K562 (cell line): ENCODE data around the gene FGFR4. TPM values are rescaled to one million over a fixed set of nuclear protein-coding genes. Genes with fewer than 3 reads are reported as not detected.

Source experiments
- ARID2 ChIP-seq: fragments of 450-650 bp; IDR thresholded peaks from 2 replicates; pipeline ENCODE4 v1.6.1; 2017; ENCODE audit warnings: antibody characterized with exemption, mild to moderate bottlenecking
- GABPA ChIP-seq: fragments of 200-800 bp; sonication (Bioruptor generic); conservative IDR thresholded peaks from 2 replicates; pipeline ENCODE4 v1.6.1; 2016; ENCODE audit warnings: low read depth, missing genetic modification characterization, missing compliant biosample characterization
- HDAC3 ChIP-seq: fragments of 450-650 bp; IDR thresholded peaks from 2 replicates; pipeline ENCODE4 v1.6.1; 2018; ENCODE audit warnings: borderline replicate concordance, mild to moderate bottlenecking, moderate library complexity; ENCODE audit not compliant: partially characterized antibody
- HDAC8 ChIP-seq: fragments of 450-650 bp; IDR thresholded peaks from 2 replicates; pipeline ENCODE4 v1.6.1; 2016; ENCODE audit warnings: mild to moderate bottlenecking, missing genetic modification characterization, moderate library complexity, missing compliant biosample characterization
- PML ChIP-seq: IDR thresholded peaks from 2 replicates; pipeline ENCODE4 v1.6.1; 2012; ENCODE audit warnings: low read length, inconsistent platforms
- POLR2G ChIP-seq: fragments of 200-400 bp; formaldehyde crosslinking; IDR thresholded peaks from 2 replicates; pipeline ENCODE4 v1.6.1; 2017; ENCODE audit warnings: low read depth, mild to moderate bottlenecking, antibody characterized with exemption, low read length, moderate library complexity
- POLR3A ChIP-seq: IDR thresholded peaks from 2 replicates; pipeline ENCODE4 v1.6.1; 2011; ENCODE audit warnings: borderline replicate concordance, mild to moderate bottlenecking, moderate library complexity; ENCODE audit not compliant: insufficient read length, insufficient read depth; ENCODE audit errors: extremely low read depth
- RBM14 ChIP-seq: fragments of 200-400 bp; formaldehyde crosslinking; IDR thresholded peaks from 2 replicates; pipeline ENCODE4 v1.6.1; 2018; ENCODE audit warnings: low read depth, mild to moderate bottlenecking, low read length, moderate library complexity, borderline replicate concordance; ENCODE audit not compliant: insufficient read depth
- RBM15 ChIP-seq: fragments of 200-400 bp; formaldehyde crosslinking; IDR thresholded peaks from 2 replicates; pipeline ENCODE4 v1.6.1; 2018; ENCODE audit warnings: mild to moderate bottlenecking, low read length, moderate library complexity; ENCODE audit not compliant: insufficient read depth
- SP2 ChIP-seq: IDR thresholded peaks from 2 replicates; pipeline ENCODE4 v1.6.1; 2011; ENCODE audit warnings: mild to moderate bottlenecking, low read depth, low read length, moderate library complexity; ENCODE audit not compliant: poor library complexity, severe bottlenecking; ENCODE audit errors: extremely low read depth
- TAF7 ChIP-seq: fragments of 450-650 bp; IDR thresholded peaks from 2 replicates; pipeline ENCODE4 v1.6.1; 2016; ENCODE audit warnings: missing genetic modification characterization, missing compliant biosample characterization
- WHSC1 ChIP-seq: IDR thresholded peaks from one replicate; pipeline ENCODE4 v1.6.1; 2012; ENCODE audit warnings: low read length, control low read depth, inconsistent platforms
- ZBTB7A ChIP-seq: IDR thresholded peaks from 2 replicates; pipeline ENCODE4 v1.6.1; 2011; ENCODE audit warnings: low read depth, mild to moderate bottlenecking, low read length, moderate library complexity, borderline replicate concordance; ENCODE audit not compliant: control insufficient read depth
- ZNF146 ChIP-seq: IDR thresholded peaks from one replicate; pipeline ENCODE4 v1.6.1; 2018; ENCODE audit warnings: missing compliant biosample characterization; ENCODE audit not compliant: unreplicated experiment
- ZNF184 ChIP-seq: sonication (generic); formaldehyde crosslinking; IDR thresholded peaks from 2 replicates; pipeline ENCODE4 v1.5.0; 2020; ENCODE audit warnings: missing genetic modification reagents
- ZNF3 ChIP-seq: fragments of 250-450 bp; sonication (Bioruptor Pico); IDR thresholded peaks from 2 replicates; pipeline ENCODE4 v1.5.0; 2021; ENCODE audit warnings: mild to moderate bottlenecking, moderate library complexity
- ZNF589 ChIP-seq: fragments of 200-800 bp; sonication (Bioruptor generic); IDR thresholded peaks from 2 replicates; pipeline ENCODE4 v1.6.1; 2016; ENCODE audit warnings: low read depth, missing genetic modification characterization, missing compliant biosample characterization
- ZNF699 ChIP-seq: fragments of 250-450 bp; sonication (Bioruptor Pico); IDR thresholded peaks from 2 replicates; pipeline ENCODE4 v1.8.0; 2021; ENCODE audit warnings: mild to moderate bottlenecking, moderate library complexity; ENCODE audit not compliant: insufficient replicate concordance
- ZNF830 ChIP-seq: fragments of 250-450 bp; sonication (Bioruptor Pico); IDR thresholded peaks from 2 replicates; pipeline ENCODE4 v1.5.0; 2021; ENCODE audit warnings: mild to moderate bottlenecking
- polyA plus RNA-seq, 8 experiments: library from polyadenylated mRNA; depleted of rRNA in 4 of 8; stranded (reverse) in 5 of 8; unstranded in 3 of 8; fragments of >200 nt; fragmentation: Nextera tagmentation in 2 of 8; fragmentation: Illumina TruSeq in 1 of 8; extraction: Ambion mirVana in 2 of 8; extraction: Trizol in 1 of 8; gene quantifications; 2 replicates each; pipeline versions ENCODE4 v1.2.1 to v1.2.3, GENCODE V29; 2011 to 2014; ENCODE audit warnings: inconsistent platforms in 1 of 8, missing spikeins in 1 of 8
- total RNA-seq, 7 experiments: library from RNA; depleted of rRNA in 6 of 7; stranded (reverse); fragments of >200 nt in 6 of 7; fragmentation: Illumina TruSeq in 2 of 7; extraction: Trizol in 2 of 7; gene quantifications; 2 replicates each; pipeline versions ENCODE4 v1.2.1 to v1.2.3, GENCODE V29; 2011 to 2021; ENCODE audit warnings: low replicate concordance in 1 of 7
- TF ChIP-seq, protein P1 (sequence below): fragments of 250-450 bp; sonication (Bioruptor Pico); IDR thresholded peaks from 2 replicates; pipeline ENCODE4 v1.4.0; 2020; ENCODE audit warnings: mild to moderate bottlenecking, moderate library complexity
- TF ChIP-seq, protein P2 (sequence below): sonication (generic); formaldehyde crosslinking; IDR thresholded peaks from 2 replicates; pipeline ENCODE4 v1.8.1; 2023; ENCODE audit warnings: mild to moderate bottlenecking, missing genetic modification reagents
- TF ChIP-seq, protein P3 (sequence below): sonication (generic); formaldehyde crosslinking; IDR thresholded peaks from 2 replicates; pipeline ENCODE4 v1.8.1; 2023; ENCODE audit warnings: mild to moderate bottlenecking, missing genetic modification reagents

The FGFR4 gene
- total and polyA plus RNA-seq, 9 of the 15 experiments (the other 6 are each of a cell fraction or from before 2014, with no cell fraction given): 0.76 to 35.4 (median 7.5) TPM

DNA sequence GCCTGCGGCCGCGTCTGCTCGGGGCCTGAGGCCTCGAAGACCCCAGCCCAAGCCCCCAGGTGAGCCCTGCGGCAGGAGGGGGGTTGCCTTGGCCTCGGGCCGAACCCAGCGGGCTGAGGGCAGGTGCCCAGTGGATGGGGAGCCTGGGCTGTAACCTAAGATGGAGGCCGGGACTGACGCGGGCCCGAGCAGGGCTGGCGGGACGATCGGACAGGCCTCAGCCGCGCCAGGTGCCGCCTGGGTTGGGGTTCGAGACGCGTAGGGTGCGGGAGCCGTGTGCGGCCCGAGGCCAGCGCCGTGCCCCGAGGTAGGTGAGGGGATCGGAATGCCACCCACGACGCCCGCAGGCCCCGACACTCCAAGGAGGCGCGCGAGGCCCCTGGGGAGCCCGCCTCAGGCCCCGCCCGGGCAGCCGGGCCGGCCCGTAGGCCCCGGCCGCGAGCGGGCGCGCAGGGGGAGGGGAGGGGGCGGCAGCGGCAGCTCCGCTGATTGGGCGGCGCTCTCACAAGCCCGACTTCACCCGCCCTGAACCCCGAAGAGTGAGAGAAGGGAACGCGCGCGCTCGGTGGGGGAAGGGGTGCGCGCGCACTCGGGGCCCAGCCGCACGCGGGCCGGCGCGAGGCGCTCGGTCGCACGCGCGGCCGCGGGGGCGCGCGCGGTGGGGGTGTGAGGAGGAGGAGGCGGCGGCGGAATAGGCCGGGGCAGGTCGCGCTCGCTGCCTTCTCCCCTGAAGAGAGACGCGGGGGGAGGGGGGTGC is 46.6 kb downstream of the FGFR4 start, which contains the start of gene NSD1 (continued):
- no peak for TF ChIP-seq GABPA
- TF ChIP-seq, protein P1, sequence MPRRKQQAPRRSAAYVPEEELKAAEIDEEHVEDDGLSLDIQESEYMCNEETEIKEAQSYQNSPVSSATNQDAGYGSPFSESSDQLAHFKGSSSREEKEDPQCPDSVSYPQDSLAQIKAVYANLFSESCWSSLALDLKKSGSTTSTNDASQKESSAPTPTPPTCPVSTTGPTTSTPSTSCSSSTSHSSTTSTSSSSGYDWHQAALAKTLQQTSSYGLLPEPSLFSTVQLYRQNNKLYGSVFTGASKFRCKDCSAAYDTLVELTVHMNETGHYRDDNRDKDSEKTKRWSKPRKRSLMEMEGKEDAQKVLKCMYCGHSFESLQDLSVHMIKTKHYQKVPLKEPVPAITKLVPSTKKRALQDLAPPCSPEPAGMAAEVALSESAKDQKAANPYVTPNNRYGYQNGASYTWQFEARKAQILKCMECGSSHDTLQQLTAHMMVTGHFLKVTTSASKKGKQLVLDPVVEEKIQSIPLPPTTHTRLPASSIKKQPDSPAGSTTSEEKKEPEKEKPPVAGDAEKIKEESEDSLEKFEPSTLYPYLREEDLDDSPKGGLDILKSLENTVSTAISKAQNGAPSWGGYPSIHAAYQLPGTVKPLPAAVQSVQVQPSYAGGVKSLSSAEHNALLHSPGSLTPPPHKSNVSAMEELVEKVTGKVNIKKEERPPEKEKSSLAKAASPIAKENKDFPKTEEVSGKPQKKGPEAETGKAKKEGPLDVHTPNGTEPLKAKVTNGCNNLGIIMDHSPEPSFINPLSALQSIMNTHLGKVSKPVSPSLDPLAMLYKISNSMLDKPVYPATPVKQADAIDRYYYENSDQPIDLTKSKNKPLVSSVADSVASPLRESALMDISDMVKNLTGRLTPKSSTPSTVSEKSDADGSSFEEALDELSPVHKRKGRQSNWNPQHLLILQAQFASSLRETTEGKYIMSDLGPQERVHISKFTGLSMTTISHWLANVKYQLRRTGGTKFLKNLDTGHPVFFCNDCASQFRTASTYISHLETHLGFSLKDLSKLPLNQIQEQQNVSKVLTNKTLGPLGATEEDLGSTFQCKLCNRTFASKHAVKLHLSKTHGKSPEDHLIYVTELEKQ (CRISPR knock-in tag): no peak
- TF ChIP-seq RBM15: no peak
- 0 out of 2 replicates have a peak, but pooled peaks have one; percentile 6 for TF ChIP-seq ZBTB7A
- no peak for TF ChIP-seq RBM14
- no peak for TF ChIP-seq PML
- TF ChIP-seq ZNF146 (CRISPR knock-in tag): no peak
- no peak for TF ChIP-seq HDAC3
- TF ChIP-seq POLR2G: peak; percentile 86
- TF ChIP-seq, protein P2, sequence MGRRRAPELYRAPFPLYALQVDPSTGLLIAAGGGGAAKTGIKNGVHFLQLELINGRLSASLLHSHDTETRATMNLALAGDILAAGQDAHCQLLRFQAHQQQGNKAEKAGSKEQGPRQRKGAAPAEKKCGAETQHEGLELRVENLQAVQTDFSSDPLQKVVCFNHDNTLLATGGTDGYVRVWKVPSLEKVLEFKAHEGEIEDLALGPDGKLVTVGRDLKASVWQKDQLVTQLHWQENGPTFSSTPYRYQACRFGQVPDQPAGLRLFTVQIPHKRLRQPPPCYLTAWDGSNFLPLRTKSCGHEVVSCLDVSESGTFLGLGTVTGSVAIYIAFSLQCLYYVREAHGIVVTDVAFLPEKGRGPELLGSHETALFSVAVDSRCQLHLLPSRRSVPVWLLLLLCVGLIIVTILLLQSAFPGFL: no peak
- TF ChIP-seq ZNF699 (CRISPR knock-in tag): no peak
- no peak for TF ChIP-seq ZNF184 (CRISPR knock-in tag)
- no peak for TF ChIP-seq ARID2
- TF ChIP-seq POLR3A: no peak
- TF ChIP-seq SP2: no peak
- TF ChIP-seq WHSC1: no peak
- peak; percentile 50; the same call in 1 of the 2 replicates for TF ChIP-seq ZNF589 (CRISPR knock-in tag)
- 0 out of 2 replicates have a peak, but pooled peaks have one; percentile 25 for TF ChIP-seq ZNF830 (CRISPR knock-in tag)
- TF ChIP-seq HDAC8 (tag): no peak
- no peak for TF ChIP-seq ZNF3 (CRISPR knock-in tag)
- TF ChIP-seq, protein P3, sequence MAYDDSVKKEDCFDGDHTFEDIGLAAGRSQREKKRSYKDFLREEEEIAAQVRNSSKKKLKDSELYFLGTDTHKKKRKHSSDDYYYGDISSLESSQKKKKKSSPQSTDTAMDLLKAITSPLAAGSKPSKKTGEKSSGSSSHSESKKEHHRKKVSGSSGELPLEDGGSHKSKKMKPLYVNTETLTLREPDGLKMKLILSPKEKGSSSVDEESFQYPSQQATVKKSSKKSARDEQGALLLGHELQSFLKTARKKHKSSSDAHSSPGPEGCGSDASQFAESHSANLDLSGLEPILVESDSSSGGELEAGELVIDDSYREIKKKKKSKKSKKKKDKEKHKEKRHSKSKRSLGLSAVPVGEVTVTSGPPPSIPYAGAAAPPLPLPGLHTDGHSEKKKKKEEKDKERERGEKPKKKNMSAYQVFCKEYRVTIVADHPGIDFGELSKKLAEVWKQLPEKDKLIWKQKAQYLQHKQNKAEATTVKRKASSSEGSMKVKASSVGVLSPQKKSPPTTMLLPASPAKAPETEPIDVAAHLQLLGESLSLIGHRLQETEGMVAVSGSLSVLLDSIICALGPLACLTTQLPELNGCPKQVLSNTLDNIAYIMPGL (CRISPR knock-in tag): no peak
- TF ChIP-seq TAF7: no peak
